LNCAP (cell line): ENCODE results near the gene ZCCHC7.

ENCODE experiments used
- CTCF ChIP-seq: fragments of 450-650 bp; IDR thresholded peaks from 2 replicates; pipeline ENCODE4 v1.5.1; 2017; ENCODE audit warnings: mild to moderate bottlenecking

The ZCCHC7 gene

GRCh38 chr9:37178742-37179141 is 58.4 kb downstream of the ZCCHC7 start:
- no peak for TF ChIP-seq CTCF

GRCh38 chr9:37179576-37179975 is 59.2 kb downstream of the ZCCHC7 start:
- no peak for TF ChIP-seq CTCF

DNA sequence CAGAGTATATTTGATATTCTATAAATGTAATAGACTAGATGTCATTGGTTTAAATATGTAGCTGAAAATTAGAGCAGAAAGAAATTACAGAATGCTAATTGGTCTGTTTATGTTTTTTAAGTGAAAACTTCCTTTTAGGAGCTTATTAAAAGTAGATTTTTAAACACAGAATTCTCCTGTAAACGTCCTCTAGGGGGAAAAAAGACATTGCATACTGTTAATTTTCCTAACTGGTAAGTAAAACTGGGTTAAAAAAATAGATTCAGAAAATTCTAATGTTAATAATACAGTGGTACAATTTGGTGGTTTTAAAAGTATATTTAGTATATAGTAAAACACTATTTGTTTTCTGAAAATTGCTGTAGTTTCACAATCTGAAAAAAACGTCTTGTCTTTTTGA is 59.8 kb downstream of the ZCCHC7 start:
- TF ChIP-seq CTCF = no peak

DNA sequence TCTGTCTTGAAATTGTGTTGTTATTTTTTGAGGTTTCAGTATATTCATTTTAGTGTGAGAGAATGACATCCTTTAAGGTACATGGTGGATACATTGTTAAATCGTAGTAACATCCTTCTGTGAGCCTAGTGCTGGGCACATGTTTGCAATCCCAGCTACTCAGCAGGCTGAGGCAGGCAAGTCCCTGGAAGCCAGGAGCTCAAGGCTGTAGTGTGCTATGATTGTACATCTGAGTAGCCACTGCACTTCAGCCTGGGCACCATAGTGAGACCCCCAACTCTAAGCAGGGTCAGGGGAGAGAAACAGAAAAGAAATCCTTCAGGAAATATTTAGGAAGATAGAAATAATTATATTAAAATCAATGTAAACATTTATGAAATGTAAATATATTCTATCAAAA is 62.3 kb downstream of the ZCCHC7 start:
- TF ChIP-seq CTCF = no peak

GRCh38 chr9:37184905-37185867 is 64.8 kb downstream of the ZCCHC7 start:
- no peak for TF ChIP-seq CTCF

DNA sequence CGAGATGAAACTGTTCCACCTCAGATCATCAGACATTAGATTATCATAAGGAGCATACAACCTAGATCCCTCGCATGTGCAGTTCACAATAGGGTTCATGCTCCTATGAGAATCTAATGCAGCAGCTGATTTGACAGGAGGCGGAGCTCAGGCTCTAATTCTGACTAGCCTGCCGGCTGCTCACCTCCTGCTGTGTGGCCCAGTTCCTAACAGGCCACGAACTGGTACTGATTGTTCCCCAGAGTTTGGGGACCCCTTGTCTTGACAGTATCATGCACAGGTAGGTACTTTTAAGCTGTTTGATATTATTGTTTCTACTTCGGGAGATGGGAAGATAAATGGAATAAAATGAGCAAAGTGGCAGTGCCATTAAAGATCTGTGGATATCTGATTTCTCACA is 66.9 kb downstream of the ZCCHC7 start:
- no peak for TF ChIP-seq CTCF

GRCh38 chr9:37187713-37188439 is 67.5 kb downstream of the ZCCHC7 start:
- no peak for TF ChIP-seq CTCF
